Stomach smooth muscle (tissue), 2 donors: Measurements from ENCODE around the gene NDUFS6.

Source experiments
- H3K27ac ChIP-seq: one replicate; pipeline ENCODE4 v1.7.0; 2013; ENCODE audit warnings: mild to moderate bottlenecking, low read length, inconsistent platforms
- H3K27me3 ChIP-seq, 2 donors: one replicate each; pipeline ENCODE4 v1.7.0; 2013; ENCODE audit warnings: low read length in 2 of 2; ENCODE audit not compliant: insufficient read depth in 2 of 2, control insufficient read depth in 1 of 2
- H3K36me3 ChIP-seq, 2 donors: one replicate each; pipeline ENCODE4 v1.7.0; 2013; ENCODE audit warnings: low read length in 2 of 2; ENCODE audit not compliant: control insufficient read depth in 2 of 2, insufficient read depth in 2 of 2
- H3K4me1 ChIP-seq: one replicate; pipeline ENCODE4 v1.7.0; 2013; ENCODE audit warnings: low read length; ENCODE audit not compliant: control insufficient read depth, insufficient read depth
- H3K4me3 ChIP-seq, 2 donors: one replicate each; pipeline ENCODE4 v1.7.0; 2013; ENCODE audit warnings: low read length in 2 of 2
- H3K9ac ChIP-seq, 2 donors: one replicate each; pipeline ENCODE4 v1.7.0; 2013; ENCODE audit warnings: low read length in 2 of 2, mild to moderate bottlenecking in 1 of 2
- H3K9me3 ChIP-seq, 2 donors: one replicate each; pipeline ENCODE4 v1.7.0; 2013; ENCODE audit warnings: low read length in 2 of 2; ENCODE audit not compliant: control insufficient read depth in 2 of 2
- donor health status: healthy.
- donor health status: Pancreatic carcinoma.

The NDUFS6 gene

GRCh38 chr5:1760231-1760630 is 41.0 kb upstream of the NDUFS6 start:
- Histone ChIP-seq H3K27ac (no peak overlapping the region), H3K9me3 (no peaks in the 10 kb centered on the region), H3K4me3 (no peak overlapping the region), H3K27me3 (peaks cover 12 to 14% of the 10 kb centered on the region in 2 donors), H3K9ac (no peak overlapping the region), H3K4me1 (no peaks in the 10 kb centered on the region), H3K36me3 (no peaks in the 10 kb centered on the region)

GRCh38 chr5:1760656-1761452 is 40.4 kb upstream of the NDUFS6 start:
- Histone ChIP-seq H3K27me3 (peaks cover 16 to 17% of the 10 kb centered on the region in 2 donors), H3K9me3 (no peaks in the 10 kb centered on the region), H3K36me3 (no peaks in the 10 kb centered on the region), H3K4me1 (no peaks in the 10 kb centered on the region), H3K9ac (no peak overlapping the region), H3K27ac (no peak overlapping the region), H3K4me3 (no peak overlapping the region)

GRCh38 chr5:1761453-1761755 is 39.8 kb upstream of the NDUFS6 start:
- no peak overlapping the region for H3K4me3 ChIP-seq
- H3K27me3 ChIP-seq, result peaks cover 16 to 17% of the 10 kb centered on the region in 2 donors
- no peak overlapping the region for H3K9ac ChIP-seq
- no peaks in the 10 kb centered on the region for H3K9me3 ChIP-seq
- no peak overlapping the region for H3K27ac ChIP-seq
- no peaks in the 10 kb centered on the region for H3K4me1 ChIP-seq
- no peaks in the 10 kb centered on the region for H3K36me3 ChIP-seq

GRCh38 chr5:1762121-1762882 is 38.9 kb upstream of the NDUFS6 start:
- H3K36me3 ChIP-seq, result no peaks in the 10 kb centered on the region
- no peaks in the 10 kb centered on the region for H3K9me3 ChIP-seq
- no peaks in the 10 kb centered on the region for H3K4me1 ChIP-seq
- H3K27ac ChIP-seq, result no peak overlapping the region
- no peak overlapping the region for H3K4me3 ChIP-seq
- H3K9ac ChIP-seq, result no peak overlapping the region
- peaks cover 16 to 17% of the 10 kb centered on the region in 2 donors for H3K27me3 ChIP-seq

- Histone ChIP-seq H3K9me3 (no peaks in the 10 kb centered on the region), H3K4me1 (no peaks in the 10 kb centered on the region), H3K27me3 (peaks cover 16 to 17% of the 10 kb centered on the region in 2 donors), H3K27ac (no peak overlapping the region), H3K9ac (no peak overlapping the region), H3K36me3 (no peaks in the 10 kb centered on the region), H3K4me3 (no peak overlapping the region)
Measured at GRCh38 chr5:1762883-1763547, 38.2 kb upstream of the NDUFS6 start.

- Histone ChIP-seq H3K9me3 (no peaks in the 10 kb centered on the region), H3K36me3 (no peaks in the 10 kb centered on the region), H3K27me3 (peaks cover 16 to 17% of the 10 kb centered on the region in 2 donors), H3K9ac (no peak overlapping the region), H3K4me3 (no peak overlapping the region), H3K4me1 (no peaks in the 10 kb centered on the region), H3K27ac (no peak overlapping the region)
Measured at GRCh38 chr5:1763548-1763911, 37.7 kb upstream of the NDUFS6 start.

GRCh38 chr5:1763960-1764605 is 37.1 kb upstream of the NDUFS6 start:
- H3K9me3 ChIP-seq, result no peaks in the 10 kb centered on the region
- H3K27ac ChIP-seq, result no peak overlapping the region
- H3K9ac ChIP-seq, result no peak overlapping the region
- H3K4me3 ChIP-seq, result no peak overlapping the region
- H3K4me1 ChIP-seq, result no peaks in the 10 kb centered on the region
- peaks cover 16 to 17% of the 10 kb centered on the region in 2 donors for H3K27me3 ChIP-seq
- no peaks in the 10 kb centered on the region for H3K36me3 ChIP-seq

- H3K4me1 ChIP-seq, result no peaks in the 10 kb centered on the region
- H3K27me3 ChIP-seq, result peaks cover 14 to 17% of the 10 kb centered on the region in 2 donors
- H3K27ac ChIP-seq, result no peak overlapping the region
- no peak overlapping the region for H3K4me3 ChIP-seq
- H3K9ac ChIP-seq, result no peak overlapping the region
- no peaks in the 10 kb centered on the region for H3K36me3 ChIP-seq
- H3K9me3 ChIP-seq, result no peaks in the 10 kb centered on the region
Measured at GRCh38 chr5:1764606-1764960, 36.6 kb upstream of the NDUFS6 start.

- Histone ChIP-seq H3K9ac (no peak overlapping the region), H3K27me3 (peaks cover 13 to 17% of the 10 kb centered on the region in 2 donors), H3K4me3 (no peak overlapping the region), H3K36me3 (no peaks in the 10 kb centered on the region), H3K4me1 (no peaks in the 10 kb centered on the region), H3K9me3 (no peaks in the 10 kb centered on the region), H3K27ac (no peak overlapping the region)
Measured at GRCh38 chr5:1765141-1765879, 35.9 kb upstream of the NDUFS6 start.

- no peak overlapping the region for H3K27ac ChIP-seq
- H3K4me3 ChIP-seq, result no peak overlapping the region
- H3K9ac ChIP-seq, result no peak overlapping the region
- no peaks in the 10 kb centered on the region for H3K9me3 ChIP-seq
- H3K27me3 ChIP-seq, result peaks cover 13 to 17% of the 10 kb centered on the region in 2 donors
- H3K4me1 ChIP-seq, result no peaks in the 10 kb centered on the region
- no peaks in the 10 kb centered on the region for H3K36me3 ChIP-seq
Measured at GRCh38 chr5:1765880-1766235, 35.3 kb upstream of the NDUFS6 start.
